ENCODE data around the gene C20orf141.
A peak's percentile ranks its signal among the peaks of the same experiment; 100 is the strongest.
"Not testable (repeated sequence)": the region's sequence is repeated elsewhere in the genome, so short reads cannot be mapped to it uniquely, and the experiment has no call there.

C20orf141 gene

DNA sequence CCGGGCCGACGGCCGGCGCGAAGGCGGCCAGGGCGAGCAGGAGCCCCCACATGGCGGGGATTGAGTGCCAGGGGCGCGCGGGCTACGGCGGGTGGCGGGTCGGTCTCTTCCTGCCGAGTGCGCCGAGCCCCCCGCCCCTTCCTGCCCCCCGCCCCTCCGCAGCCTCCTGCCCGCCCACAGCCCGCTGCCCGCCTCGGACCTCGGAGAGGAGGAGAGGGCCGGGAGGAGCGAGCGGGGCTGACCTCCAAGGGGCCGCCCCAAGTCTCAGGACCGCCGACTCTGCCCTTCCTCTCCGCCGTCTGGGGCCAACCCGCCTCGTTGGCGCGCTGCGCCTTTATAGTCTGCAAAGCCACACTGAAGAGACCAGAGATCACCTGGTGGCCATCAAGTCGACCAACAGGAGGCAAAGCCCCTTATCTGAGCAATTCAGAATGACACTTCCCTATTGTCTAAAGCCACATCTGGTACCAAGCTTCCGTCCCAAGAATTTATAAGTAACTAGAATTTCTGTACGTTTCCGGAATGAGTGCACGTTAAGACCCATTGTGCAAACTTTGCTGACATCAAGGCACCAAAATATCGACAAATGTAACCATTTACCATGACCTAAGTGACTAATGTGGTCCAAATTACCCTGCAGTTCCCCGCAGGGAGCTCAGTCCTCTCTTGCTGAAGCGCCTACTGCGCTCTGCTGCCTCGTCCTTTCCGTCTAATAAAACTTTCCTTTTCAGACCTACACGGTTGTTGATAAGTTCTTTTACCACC lies 14.1 kb upstream of the C20orf141 start, which contains the start of gene CPXM1:
CPXM1 (minus strand) TSS at position 107 of the 765 bp plus-strand sequence; CDS start at position 52, 55 bp downstream.
- peak; percentile 97 to 98 for DNase-seq

DNA sequence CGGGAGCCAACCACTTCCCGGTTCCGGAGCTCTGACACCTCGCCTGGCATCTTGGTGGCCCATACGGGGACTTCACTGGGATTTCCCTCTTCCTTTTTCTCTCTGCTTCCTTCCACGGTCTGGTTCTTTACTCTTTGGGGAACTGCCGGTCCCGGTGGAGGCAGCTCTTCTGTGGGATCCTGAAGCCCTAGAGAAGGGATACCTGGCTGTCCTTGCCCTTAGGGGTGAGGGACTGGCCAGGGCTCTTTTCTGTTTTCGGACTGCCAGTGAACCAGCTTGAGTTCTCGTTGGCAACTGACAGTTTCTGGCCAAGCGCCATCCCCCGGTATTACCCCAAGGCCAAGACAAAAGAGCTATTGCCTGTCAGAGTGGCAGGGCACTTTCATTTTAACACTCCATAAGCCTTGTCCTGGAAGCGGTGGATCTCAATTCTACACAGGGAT lies 13.5 kb upstream of the C20orf141 start:
- DNase-seq = peak; percentile 42 to 51

DNA sequence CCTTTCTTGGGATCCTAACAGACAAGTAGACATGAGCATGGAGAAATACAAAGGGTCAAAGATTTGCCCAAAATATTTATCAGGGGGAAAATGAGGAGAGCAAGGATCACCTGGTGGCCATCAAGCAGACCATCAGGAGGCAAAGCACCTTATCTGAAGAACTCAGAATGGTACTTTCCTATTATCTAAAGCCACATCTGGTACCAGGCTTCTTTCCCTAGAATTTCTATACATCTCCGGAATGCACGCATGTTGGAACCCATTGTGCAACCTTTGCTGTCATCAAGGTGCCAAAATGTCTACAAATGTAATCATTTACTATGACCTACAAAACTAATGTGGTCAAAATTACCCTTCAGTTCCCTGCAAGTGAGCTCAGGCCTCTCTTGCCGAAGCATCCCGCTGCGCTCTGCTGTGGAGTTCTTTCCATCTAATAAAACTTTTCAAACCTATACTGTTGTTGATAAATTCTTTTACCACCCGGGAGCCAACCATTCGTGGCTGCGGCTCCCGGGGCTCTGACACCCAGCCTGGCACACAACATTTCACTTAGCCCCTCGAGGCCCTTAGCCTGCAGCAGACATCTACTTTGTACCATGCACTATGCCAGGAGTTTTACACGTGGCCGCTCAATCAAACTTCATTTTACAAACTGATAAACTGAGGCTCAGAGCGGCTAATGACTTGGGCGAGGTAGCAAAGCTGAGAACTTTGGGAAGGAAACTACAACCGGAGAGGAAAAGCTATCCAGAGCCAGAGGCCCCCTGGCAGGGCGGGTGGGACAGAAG lies 10.6 kb upstream of the C20orf141 start:
- no peak for DNase-seq

DNA sequence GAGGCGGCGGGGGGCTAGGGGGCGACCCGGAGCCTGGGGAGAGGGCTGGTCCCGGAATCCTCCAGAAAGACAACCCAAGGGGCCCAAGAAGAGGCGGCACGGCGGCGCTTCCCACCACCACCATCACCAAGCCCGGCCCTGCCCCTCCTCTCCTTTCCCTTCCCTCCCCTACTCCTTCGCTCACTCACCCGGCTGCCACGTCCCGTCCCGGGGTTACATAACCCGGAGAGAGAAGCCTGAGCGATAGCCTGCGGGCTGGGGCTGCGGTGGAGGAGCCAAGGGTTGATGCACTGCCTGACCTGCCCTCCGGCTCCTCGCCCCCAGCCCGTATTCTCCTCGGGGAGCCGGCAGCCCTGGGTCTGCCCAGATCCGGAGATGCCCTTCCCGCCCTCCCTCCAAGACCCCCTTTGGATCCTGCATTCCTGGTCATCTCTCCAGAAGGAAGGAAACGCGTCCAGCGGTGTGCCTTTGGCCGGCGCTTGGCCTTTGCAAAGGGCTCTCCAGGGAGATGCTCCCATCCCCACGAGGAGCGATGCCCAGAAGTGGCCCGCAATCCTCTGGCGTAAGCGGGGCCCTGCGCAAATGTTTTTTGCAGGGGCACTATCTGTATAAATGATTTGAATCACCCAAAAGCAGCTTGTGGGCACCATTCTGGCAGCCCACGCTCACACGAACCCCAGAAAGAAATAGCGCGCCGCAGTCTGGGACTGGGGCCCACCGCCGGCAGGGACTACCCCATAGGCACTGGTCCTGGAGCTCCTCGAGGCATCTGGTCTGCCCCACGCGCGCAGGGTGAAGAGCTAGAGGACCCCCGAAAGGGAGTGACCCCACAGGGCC lies 9.7 kb upstream of the C20orf141 start:
- DNase-seq = no peak

DNA sequence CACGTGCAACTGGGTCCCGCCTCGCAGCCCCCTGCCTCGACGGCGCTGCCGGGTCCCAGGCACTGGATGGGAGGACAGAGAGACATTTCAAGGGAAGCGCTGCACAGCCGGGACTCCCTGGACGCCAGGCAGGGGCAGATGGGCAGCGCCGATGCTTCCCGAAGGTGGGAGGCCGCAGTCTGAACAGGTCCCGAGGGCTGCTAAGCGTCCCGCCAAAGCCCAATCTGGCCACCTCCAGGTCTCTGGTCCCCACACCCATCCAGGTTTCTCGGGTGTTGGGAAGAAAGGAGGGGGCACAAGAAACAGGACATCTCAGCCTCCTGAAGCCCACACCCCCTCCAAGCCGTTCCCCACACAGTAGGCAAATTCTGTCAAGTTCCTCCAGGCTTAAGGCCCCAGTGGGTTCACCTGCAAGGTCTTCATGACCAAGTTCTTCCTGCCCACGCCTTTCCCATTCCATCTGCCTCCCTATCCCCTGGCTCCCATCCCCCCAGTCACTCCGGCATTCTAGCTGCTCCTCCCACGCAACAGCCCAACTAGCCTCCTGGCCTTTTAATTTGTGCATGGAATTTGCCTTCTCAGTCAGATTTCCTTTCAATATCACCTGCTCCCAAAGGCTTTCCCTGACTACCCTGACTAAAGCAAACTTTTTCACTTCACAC lies 9.0 kb upstream of the C20orf141 start:
- no peak for DNase-seq

DNA sequence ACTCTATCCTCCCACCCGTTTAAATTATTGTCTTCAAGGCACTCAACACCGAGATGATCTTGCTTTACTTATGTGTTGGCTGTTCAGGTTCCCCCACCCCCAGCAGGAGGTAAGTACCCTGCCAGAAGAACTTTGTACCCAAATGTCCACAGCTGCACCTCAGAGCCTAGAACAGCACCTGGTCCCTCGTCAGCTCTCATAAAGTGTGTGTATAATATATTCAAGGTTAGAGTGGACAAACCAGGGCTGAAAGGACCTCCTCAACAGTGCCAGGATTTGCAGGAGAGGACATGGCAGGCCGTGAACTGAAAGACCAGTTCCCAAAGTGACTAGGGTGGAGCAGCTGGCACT lies 8.5 kb upstream of the C20orf141 start:
- DNase-seq = no peak

DNA sequence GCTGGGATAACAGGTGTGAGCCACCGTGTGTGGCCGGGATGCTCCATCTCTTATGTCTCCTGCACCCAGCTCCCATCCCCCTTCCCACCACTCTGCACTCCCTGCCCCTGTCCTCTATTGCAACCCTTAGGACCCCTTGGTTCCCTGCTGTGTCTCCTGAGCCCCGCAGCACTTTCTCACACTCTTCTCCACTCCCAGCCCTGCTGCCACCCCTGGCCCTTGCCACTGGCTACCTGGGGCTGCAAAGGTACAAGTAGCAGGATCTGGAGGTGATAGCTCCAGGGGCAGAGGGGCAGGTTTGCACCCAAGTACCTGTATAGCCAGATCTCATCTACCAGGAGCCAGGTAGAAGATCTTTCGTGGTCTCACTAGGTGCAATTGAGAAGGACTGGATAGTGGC lies 7.8 kb upstream of the C20orf141 start:
- DNase-seq = no peak

DNA sequence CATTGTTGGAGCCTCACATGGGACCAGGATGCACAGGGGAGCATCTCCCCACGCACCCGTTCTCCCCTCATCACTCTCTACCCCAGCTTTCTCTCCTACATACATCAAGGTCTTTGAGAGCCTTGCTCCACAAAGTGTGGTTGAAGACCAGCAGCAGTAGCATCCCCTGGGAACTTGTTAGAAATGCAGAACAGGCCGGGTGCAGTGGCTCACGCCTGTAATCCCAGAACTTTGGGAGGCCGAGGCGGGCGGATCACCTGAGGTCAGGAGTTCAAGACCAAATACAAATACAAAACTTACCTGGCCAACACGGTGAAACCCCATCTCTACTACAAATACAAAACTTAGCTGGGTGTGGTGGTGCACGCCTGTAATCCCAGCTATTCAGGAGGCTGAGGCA lies 6.9 kb upstream of the C20orf141 start:
- DNase-seq = not testable (repeated sequence)

DNA sequence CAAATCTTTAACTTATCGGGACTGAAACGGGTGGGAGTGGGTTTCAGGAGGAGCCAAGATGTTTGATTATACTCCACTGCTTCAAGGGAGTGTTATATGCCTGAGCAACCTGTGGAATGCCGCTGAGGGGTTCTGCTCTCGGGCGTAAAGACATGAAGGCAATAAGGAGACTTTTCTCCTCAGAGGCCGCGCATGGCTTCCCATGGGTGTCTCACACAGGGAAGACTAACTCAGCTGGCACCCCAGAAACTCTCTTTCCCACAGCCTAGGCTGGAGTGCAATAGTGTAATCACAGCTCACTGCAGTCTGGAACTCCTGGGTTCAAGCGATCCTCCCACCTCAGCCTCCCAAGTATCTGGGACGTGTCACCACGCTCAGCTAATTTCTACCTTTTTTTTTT lies 5.1 kb upstream of the C20orf141 start:
- DNase-seq = no peak

DNA sequence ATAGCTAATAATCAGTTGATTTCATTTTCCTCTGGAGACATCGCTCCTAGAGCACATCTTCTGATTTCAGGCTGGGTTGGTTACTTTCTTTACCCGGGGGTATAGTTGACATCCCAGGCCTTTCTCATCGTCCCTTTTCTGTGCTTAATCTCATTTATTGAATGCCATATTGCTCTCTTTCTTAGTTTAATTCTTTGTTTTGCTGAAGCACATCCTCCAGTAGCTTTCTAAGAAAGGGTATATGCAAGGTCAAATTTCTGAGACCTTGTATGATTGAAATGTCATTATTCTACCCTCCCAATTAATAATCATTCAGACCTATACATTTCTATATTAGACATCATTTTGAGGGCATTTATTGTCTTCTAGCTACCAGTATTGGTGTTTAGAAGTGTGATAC lies 2.6 kb upstream of the C20orf141 start:
- DNase-seq = no peak

DNA sequence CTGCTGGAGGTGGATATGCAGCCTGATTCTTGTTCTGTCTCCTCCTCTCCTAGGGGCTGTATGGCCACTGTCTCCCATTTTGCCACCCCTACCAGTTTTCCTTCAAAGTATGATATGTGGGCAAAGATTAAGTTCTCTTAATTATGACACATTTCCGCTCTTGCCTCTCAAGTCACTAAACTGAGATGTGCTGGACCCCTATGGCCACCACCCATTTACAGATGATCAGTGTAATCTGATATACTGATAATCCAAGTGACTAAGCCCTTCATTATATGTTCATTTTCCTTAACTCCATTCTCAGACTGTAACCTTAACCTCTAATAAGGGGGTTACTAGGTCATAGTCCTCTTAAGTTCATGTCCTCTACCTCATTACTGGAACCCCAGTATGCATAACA lies 711 bp upstream of the C20orf141 start:
- no peak for DNase-seq

DNA sequence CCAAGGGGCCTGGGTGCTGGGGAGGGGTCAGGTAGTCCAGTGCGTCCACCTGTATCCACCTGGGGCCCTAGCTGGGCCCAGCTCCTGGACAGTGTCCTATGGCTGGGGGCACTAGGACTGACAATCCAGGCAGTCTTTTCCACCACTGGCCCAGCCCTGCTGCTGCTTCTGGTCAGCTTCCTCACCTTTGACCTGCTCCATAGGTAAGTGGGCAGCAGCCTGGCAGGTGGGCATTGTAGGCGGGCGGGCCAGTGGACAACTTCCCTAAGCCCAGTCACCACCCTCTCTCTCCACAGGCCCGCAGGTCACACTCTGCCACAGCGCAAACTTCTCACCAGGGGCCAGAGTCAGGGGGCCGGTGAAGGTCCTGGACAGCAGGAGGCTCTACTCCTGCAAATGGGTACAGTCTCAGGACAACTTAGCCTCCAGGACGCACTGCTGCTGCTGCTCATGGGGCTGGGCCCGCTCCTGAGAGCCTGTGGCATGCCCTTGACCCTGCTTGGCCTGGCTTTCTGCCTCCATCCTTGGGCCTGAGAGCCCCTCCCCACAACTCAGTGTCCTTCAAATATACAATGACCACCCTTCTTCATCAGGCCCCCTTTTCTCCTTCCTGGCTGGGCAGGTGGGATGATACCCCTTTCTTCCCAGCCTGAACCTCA lies 584 bp downstream of the C20orf141 start:
- DNase-seq = no peak

DNA sequence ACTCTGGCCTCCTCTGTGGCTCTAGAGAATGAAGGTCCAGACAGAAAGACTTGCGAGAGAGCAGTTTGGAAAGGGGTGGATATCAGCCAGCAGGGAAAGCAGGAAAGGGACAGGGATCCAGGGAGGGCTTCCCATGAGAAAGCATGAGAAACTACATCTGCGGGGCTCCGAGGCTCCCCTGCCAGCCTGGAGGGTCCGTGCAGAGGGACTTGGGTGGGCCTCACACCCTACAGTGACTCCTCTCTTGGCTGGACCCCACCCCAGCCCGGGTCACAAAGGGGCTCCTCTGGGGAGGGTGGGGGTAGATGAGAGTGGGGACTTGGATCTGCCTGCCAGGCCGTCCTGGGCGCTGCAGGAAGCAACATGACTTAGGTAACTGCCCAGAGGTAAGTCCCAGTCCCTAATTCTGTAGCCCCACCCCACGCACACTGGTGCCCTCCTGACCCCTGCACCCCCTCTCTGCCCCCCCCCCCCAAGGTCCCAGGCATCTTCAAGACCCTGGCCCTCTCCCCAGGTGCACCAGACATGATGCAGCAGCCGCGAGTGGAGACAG lies 1.3 kb downstream of the C20orf141 start, which contains the start of gene TMEM239:
TMEM239 (plus strand) TSS at position 335 of the 553 bp plus-strand sequence; CDS start at position 526, 191 bp downstream.
- DNase-seq = no peak

DNA sequence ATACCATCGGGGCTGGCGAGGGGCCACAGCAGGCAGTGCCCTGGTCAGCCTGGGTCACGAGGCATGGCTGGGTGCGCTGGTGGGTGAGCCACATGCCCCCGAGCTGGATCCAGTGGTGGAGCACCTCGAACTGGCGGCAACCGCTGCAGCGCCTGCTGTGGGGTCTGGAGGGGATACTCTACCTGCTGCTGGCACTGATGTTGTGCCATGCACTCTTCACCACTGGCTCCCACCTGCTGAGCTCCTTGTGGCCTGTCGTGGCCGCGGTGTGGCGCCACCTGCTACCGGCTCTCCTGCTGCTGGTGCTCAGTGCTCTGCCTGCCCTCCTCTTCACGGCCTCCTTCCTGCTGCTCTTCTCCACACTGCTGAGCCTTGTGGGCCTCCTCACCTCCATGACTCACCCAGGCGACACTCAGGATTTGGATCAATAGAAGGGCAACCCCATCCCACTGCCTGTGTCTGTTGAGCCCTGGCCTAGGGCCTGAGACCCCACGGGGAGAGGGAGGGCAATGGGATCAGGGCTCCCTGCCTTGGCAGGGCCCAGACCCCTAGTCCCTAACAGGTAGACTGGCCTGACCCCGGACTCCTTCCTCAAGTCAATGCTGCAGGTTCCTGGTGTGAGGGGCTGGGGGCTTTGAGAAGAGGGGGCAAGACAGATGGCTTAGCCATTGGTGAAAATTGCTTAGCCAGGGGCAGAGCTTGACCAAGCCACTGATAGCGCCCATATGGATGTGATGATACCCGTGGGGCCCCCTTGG lies 2.0 kb downstream of the C20orf141 start:
- no peak for DNase-seq

DNA sequence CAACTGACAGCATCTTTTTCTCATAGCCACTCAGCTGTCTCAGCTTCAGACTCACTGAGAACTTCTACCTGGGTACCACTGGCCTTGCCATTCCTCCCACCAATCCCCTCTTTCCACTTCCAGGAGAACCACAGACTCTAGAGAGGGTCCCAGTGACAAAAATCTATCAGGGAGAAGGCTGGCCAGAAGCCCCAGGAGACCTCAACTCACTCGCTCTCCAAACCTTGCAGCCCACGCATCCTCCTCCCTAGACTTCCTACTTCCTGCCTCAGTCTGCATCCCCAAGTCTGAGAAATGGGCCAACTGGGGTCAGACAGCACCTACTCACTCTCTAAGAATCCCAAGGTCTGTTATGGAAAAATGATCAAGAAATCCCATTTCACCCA lies 2.5 kb downstream of the C20orf141 start:
- DNase-seq = no peak

DNA sequence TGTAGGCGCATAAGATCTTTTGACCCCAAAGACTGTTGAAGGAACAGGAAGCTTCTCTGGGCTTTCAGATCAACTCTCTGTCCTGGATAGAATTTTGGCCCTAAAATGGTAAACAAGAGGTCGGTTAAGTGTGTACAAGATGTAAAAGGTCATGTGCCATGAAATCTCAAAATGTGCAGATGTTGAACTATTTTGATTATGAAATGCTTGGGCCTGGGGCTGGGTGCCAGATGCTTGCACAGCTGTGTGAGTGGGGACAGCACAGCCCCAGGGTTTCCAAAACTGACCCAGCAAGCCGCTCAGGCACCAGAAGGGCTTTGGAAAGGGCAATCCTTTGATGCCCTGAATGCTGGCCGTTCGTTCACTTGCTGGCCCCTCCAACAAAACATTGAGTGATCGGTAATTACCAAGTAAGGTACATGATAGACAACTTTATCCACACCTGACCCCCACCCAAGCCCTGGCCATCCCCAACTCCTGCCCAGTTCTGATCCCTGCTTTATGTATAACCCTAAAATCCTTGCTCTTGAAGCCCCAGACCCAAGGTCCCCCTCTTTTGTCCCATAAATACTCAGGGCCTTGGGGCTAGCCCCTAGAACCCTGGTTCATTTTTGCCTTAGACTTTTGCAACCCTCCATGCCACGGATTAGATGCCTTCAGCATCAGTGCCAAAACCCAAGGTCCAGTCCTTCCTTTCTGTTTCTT lies 3.3 kb downstream of the C20orf141 start:
- DNase-seq = no peak

DNA sequence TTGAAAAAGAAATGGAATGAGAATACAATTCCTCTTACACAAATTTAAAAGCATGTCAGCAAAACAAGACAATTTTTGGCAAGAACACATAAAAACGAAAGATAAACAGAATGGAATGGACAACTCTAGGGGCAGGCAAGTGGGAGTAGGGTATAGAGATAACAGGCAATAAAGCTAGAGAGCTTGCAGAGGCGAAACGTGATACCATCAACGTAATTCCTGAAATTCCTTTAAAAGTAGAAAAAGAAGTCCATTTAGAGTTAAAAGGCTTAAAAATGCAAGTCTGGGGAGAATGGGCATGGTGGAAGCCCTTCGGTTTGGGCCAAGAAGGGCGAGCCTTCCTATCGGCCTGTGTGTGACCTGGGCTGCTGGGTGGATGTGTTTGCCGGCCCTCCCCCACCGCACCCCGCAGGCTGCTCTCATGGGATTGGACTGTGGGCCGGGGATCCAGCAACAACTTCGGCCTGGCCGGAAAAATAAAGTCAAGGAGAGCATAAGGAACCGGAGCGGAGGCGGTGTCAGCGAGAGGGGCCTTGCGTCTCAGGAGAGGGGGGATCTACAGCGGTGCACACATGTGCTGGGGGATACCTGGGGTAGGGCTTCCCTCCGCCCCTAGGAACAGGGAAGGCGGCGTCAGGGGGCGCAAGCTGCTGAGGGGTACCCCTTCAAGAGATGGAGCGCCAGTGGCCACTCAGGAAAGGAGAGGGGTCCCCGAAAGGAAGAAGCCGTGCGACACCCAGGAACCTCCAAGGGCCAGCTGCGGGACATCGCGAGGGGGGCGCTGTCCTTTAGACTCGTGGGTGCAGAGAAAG lies 5.5 kb downstream of the C20orf141 start:
- no peak for DNase-seq

DNA sequence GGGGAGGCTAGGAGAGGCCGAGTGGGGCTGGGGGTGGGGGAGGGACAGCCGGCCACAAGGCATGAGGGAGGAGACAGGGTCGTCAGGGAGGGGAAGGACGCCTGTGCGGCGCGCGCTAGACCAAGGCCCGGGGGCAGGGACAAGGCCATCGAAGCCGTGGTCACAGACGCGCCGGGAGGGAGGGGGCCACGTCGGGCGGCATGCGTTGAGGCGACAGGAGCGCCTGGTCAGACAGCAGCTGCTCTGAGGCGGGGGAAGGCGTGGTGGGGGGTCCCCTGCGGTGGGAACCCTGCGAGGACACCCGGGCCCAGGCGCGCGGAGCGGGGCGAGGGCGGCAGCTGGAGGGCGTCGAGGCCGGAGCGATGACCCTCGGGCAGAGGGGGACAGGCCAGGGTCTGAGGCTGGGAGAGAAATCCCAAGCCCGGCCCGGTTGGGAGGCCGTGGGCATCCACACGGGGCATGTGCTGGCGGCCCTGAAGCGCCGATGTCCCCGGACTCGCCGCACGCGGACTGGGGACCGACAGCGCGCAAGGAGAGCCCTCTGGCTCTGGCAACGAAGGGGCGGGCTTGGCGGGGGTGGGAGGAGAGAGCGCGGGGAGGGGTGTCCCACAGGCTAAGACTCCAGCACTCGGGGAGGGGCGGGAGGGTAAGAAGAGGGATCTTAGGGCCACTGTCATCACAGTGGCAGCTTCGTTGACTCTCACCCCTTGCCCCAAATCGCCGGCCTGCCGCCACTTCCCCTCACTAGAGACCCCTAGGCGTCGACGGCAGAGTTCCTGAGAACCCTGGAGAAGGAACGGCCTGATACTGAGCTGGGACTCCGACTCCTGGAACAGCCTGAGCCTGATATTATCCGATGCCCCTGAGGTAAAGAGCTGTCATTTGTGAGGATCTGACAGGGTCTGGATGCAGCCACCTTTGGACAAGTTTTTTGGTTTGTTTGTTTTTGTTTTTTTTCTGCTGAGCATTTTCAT lies 6.4 kb downstream of the C20orf141 start:
- DNase-seq = no peak
